GM12891 (cell line): ENCODE data around the gene ZNFX1.

Experiments
- DNase-seq: peaks from one replicate; pipeline ENCODE4 v3.0.0; 2011; ENCODE audit warnings: low spot score; ENCODE audit not compliant: insufficient read length
- FAIRE-seq: peaks from 2 replicates; lab custom pipeline; 2011; peaks lifted over from hg19 to GRCh38; lab: Jason Lieb, UNC
- PAX5 ChIP-seq: IDR thresholded peaks from 2 replicates; pipeline ENCODE4 v1.6.1; 2011; ENCODE audit warnings: low read length, moderate library complexity, mild to moderate bottlenecking; ENCODE audit not compliant: insufficient read depth, severe bottlenecking
- POLR2A ChIP-seq: IDR thresholded peaks from 2 replicates; pipeline ENCODE4 v1.6.1; 2011; ENCODE audit warnings: low read depth, low read length, control low read depth
- POLR2AphosphoS5 ChIP-seq: IDR thresholded peaks from 2 replicates; pipeline ENCODE4 v1.6.1; 2011; ENCODE audit warnings: low read depth, low read length, control low read depth
- POU2F2 ChIP-seq: IDR thresholded peaks from 2 replicates; pipeline ENCODE4 v1.6.1; 2011; ENCODE audit warnings: low read depth, mild to moderate bottlenecking, control low read depth, low read length, moderate library complexity
- SPI1 ChIP-seq: IDR thresholded peaks from 2 replicates; pipeline ENCODE4 v1.6.1; 2011; ENCODE audit warnings: low read depth, low read length, control low read depth
- TAF1 ChIP-seq: IDR thresholded peaks from 2 replicates; pipeline ENCODE4 v1.6.1; 2011; ENCODE audit warnings: low read depth, low read length, control low read depth

The ZNFX1 gene

GRCh38 chr20:49280463-49281058, 2.7 kb upstream of the ZNFX1 start:
- FAIRE-seq (no peak), DNase-seq (no peak)
- TF ChIP-seq POU2F2 (no peak), PAX5 (no peak), POLR2A (no peak; the same call in 1 of the 2 replicates), TAF1 (no peak), SPI1 (no peak), POLR2AphosphoS5 (no peak; the same call in 1 of the 2 replicates)

- DNase-seq (no peak), FAIRE-seq (no peak)
- TF ChIP-seq POLR2A (no peak), POLR2AphosphoS5 (peak; percentile 43; the same call in 1 of the 2 replicates)
Measured at GRCh38 chr20:49279677-49280462, 2.0 kb upstream of the ZNFX1 start.

GRCh38 chr20:49278818-49279676, 1.2 kb upstream of the ZNFX1 start:
- DNase-seq (no peak), FAIRE-seq (no peak)
- TF ChIP-seq TAF1 (no peak), POU2F2 (no peak), POLR2A (no peak), PAX5 (no peak), SPI1 (no peak), POLR2AphosphoS5 (no peak)

- DNase-seq (no peak), FAIRE-seq (no peak)
- TF ChIP-seq POU2F2: no peak
- peak; percentile 44; the same call in 1 of the 2 replicates for TF ChIP-seq POLR2A
Measured at GRCh38 chr20:49277786-49278035, 146 bp downstream of the ZNFX1 start.

- DNase-seq (no peak), FAIRE-seq (no peak)
- TF ChIP-seq SPI1 (no peak), TAF1 (peak; percentile 28; the same call in 1 of the 2 replicates)
Measured at GRCh38 chr20:49276961-49277785, 684 bp downstream of the ZNFX1 start.

- no peak for DNase-seq
- FAIRE-seq: no peak
- TF ChIP-seq SPI1 (peak; percentile 50), POU2F2 (no peak), POLR2A (no peak), TAF1 (no peak), PAX5 (no peak), POLR2AphosphoS5 (no peak; the same call in 1 of the 2 replicates)
Measured at GRCh38 chr20:49276161-49276960, 1.5 kb downstream of the ZNFX1 start.

- no peak for DNase-seq
- TF ChIP-seq POLR2A (no peak), POLR2AphosphoS5 (no peak), SPI1 (no peak), PAX5 (no peak), POU2F2 (no peak), TAF1 (no peak)
- FAIRE-seq: no peak
Measured at GRCh38 chr20:49275636-49276035, 2.2 kb downstream of the ZNFX1 start.

GRCh38 chr20:49275216-49275615, 2.6 kb downstream of the ZNFX1 start:
- DNase-seq: no peak
- FAIRE-seq: no peak
- TF ChIP-seq POU2F2 (no peak), PAX5 (no peak), TAF1 (no peak), POLR2AphosphoS5 (no peak), SPI1 (no peak), POLR2A (no peak)
